ENCODE data around the gene ZNF792.

DNA sequence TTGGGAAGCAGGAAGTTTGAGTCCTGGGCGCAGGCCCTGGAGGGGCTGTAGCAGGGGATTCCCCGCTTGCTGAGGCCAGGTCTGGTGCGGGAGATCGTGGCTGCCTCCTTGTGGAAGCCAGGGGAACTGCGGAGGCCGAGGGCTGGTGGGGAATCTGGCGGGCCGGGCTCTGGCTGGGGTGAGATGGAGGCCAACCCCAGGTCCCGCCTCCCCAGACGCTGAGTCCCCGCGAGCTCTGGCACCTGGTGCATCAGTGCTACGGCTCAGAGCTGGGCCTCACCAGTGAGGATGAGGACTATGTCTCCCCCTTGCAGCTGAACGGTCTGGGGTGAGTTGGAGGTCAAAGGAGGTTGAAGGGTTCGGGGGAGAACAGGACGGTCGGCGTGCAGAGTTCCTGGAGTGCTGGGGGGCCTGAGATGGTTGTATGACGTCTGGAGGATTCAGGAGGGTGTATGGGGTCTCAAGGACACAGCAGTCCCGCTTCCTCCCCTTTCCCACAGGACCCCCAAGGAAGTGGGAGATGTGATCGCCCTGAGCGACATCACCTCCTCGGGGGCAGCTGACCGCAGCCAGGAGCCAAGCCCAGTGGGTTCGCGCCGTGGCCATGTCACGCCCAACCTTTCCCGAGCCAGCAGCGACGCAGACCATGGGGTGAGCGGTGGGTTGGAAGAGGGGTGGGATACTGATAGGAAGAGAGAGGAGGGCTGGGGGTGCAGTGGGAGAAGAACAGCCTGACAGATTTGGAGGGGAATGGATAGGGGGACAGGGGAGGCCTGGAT lies 49.2 kb upstream of the ZNF792 start:
- TF ChIP-seq, protein P1, sequence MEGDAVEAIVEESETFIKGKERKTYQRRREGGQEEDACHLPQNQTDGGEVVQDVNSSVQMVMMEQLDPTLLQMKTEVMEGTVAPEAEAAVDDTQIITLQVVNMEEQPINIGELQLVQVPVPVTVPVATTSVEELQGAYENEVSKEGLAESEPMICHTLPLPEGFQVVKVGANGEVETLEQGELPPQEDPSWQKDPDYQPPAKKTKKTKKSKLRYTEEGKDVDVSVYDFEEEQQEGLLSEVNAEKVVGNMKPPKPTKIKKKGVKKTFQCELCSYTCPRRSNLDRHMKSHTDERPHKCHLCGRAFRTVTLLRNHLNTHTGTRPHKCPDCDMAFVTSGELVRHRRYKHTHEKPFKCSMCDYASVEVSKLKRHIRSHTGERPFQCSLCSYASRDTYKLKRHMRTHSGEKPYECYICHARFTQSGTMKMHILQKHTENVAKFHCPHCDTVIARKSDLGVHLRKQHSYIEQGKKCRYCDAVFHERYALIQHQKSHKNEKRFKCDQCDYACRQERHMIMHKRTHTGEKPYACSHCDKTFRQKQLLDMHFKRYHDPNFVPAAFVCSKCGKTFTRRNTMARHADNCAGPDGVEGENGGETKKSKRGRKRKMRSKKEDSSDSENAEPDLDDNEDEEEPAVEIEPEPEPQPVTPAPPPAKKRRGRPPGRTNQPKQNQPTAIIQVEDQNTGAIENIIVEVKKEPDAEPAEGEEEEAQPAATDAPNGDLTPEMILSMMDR (conservative IDR thresholded peaks at IDR 0.05; ENCODE audit: low read depth, low read length) = peak; percentile 85
- no peak for TF ChIP-seq EZH2 (IDR thresholded peaks at IDR 0.05; ENCODE audit: borderline replicate concordance, low read depth, low read length, poor library complexity, severe bottlenecking)

All from A673 (cell line).